ENCODE results near the gene UFC1. TPM values are rescaled to one million over a fixed set of nuclear protein-coding genes. Genes with fewer than 3 reads are reported as not detected.

The UFC1 gene
- polyA plus RNA-seq, 1 donor from 2014 or later, result 104 TPM

DNA sequence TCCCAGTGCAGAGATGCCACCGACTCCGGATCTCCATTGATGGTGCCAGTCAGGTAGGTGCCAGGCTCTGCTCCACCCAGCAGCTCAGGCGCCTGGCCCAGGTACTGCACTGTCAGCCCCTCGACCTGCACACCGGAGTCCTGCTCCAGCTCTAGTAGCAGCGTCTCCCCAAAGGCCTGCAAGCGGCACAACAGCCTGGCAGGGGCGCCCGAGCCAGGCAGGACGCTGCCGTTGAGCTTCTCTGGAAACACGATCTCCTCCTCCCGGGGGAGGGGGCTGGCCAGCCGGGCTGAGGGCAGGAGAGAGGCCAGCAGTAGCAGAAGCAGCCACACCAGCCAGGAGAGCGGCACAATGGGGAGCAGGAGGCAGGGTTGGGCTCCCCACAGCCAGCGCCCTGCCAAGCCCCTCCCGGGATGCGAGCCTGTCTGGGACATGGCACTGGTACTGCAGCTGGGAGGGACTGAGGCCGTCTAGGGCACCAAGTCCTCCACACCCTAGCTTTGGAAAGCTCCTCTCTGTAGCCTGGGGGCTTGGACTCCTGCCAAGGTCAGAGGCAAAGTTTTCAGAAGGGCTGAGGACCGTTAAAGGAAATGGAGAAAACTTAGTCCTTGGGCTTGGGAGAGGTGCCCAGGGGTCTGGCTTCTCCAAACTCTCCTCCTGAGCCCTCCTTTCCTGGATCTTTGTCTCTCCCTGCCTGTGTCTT, 44.6 kb downstream of the UFC1 start:
- Histone ChIP-seq H3K4me2 (ENCODE audit: low read length) (no peak overlapping the region), H3K9me2 (ENCODE audit: insufficient read depth, low read length) (no peaks in the 10 kb centered on the region), H3K27me3 (ENCODE audit: insufficient read depth, low read depth, low read length) (no peaks in the 10 kb centered on the region), H3K9ac (ENCODE audit: low read length) (no peak overlapping the region), H3K27ac (ENCODE audit: low read length) (no peak overlapping the region), H3K9me3 (ENCODE audit: low read length) (no peaks in the 10 kb centered on the region), H4K20me1 (ENCODE audit: insufficient read depth) (no peaks in the 10 kb centered on the region), H3K36me3 (ENCODE audit: insufficient read depth, low read length) (no peaks in the 10 kb centered on the region), H3F3A (ENCODE audit: insufficient read depth, low read length, poor library complexity, severe bottlenecking) (no peaks in the 10 kb centered on the region), H3K4me3 (ENCODE audit: low read length) (no peak overlapping the region), H3K79me2 (replicated peaks; ENCODE audit: insufficient read depth, low read length) (peaks cover 11% of the 10 kb centered on the region), H2AFZ (ENCODE audit: low read depth, low read length) (no peak overlapping the region)
- TF ChIP-seq POLR2AphosphoS5 (IDR thresholded peaks at IDR 0.05) (no peak), RAD21 (conservative IDR thresholded peaks at IDR 0.05) (no peak), REST (IDR thresholded peaks at IDR 0.05; ENCODE audit: borderline replicate concordance) (no peak), EZH2 (IDR thresholded peaks at IDR 0.05; ENCODE audit: borderline replicate concordance, insufficient read depth, low read length, poor library complexity, severe bottlenecking) (no peak), CTCF (IDR thresholded peaks at IDR 0.05; ENCODE audit: poor library complexity, severe bottlenecking) (no peak), TAF1 (IDR thresholded peaks at IDR 0.05; ENCODE audit: low read depth) (no peak), SMC3 (conservative IDR thresholded peaks at IDR 0.05; ENCODE audit: poor library complexity) (no peak), EP300 (conservative IDR thresholded peaks at IDR 0.05; ENCODE audit: poor library complexity, severe bottlenecking) (no peak), MXI1 (conservative IDR thresholded peaks at IDR 0.05; ENCODE audit: poor library complexity, severe bottlenecking) (no peak)

DNA sequence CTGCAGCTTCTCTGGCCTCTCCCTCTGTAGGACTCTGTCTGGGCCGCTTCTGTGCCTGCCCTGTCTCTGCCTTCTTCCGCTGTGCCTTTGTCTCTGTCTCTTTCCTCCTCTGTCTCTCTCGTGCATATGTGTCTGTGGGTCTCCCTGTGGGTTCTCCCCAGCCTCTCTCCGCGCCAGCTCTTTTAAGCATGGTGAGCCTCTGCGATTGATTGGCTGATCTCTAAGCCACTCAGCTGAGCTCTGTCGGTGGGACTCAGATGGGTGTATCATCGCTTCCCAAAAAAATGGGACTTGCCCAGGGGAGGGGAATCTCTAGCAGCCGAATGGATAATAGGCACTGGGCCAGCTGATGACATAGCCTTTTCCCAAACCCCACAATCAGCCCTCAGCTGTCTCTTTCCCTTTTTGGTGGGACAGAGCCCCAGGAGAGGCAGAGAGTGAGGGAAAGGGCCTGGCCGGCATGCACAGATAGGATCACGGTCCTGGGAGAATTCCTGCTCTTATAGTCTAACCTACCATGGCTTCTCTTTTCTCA, 45.2 kb downstream of the UFC1 start, which contains the start of gene ADAMTS4:
Gene ADAMTS4 (minus strand): TSS at position 158 of the 535 bp plus-strand sequence. CDS start 427 bp downstream, outside the sequence.
- Histone ChIP-seq H2AFZ (ENCODE audit: low read depth, low read length) (no peak within 1 kb of the TSS), H3K27ac (ENCODE audit: low read length) (no peak within 1 kb of the TSS)

More for the DNA sequence above, 45.2 kb downstream of the UFC1 start, which contains the start of gene ADAMTS4:
- Histone ChIP-seq H4K20me1 (ENCODE audit: insufficient read depth) (no peaks in the 10 kb centered on the region), H3K4me2 (ENCODE audit: low read length) (no peak within 1 kb of the TSS), H3F3A (ENCODE audit: insufficient read depth, low read length, poor library complexity, severe bottlenecking) (no peaks in the 10 kb centered on the region), H3K9ac (ENCODE audit: low read length) (no peak within 1 kb of the TSS), H3K79me2 (replicated peaks; ENCODE audit: insufficient read depth, low read length) (peaks cover 17% of the 10 kb centered on the region), H3K4me3 (ENCODE audit: low read length) (no peak within 1 kb of the TSS), H3K9me2 (ENCODE audit: insufficient read depth, low read length) (no peaks in the 10 kb centered on the region), H3K9me3 (ENCODE audit: low read length) (no peaks in the 10 kb centered on the region), H3K27me3 (ENCODE audit: insufficient read depth, low read depth, low read length) (no peaks in the 10 kb centered on the region), H3K36me3 (ENCODE audit: insufficient read depth, low read length) (peaks cover 5% of the 10 kb centered on the region)
- no peak for TF ChIP-seq MXI1 (conservative IDR thresholded peaks at IDR 0.05; ENCODE audit: poor library complexity, severe bottlenecking)
- no peak for TF ChIP-seq REST (IDR thresholded peaks at IDR 0.05; ENCODE audit: borderline replicate concordance)
- no peak for TF ChIP-seq TAF1 (IDR thresholded peaks at IDR 0.05; ENCODE audit: low read depth)
- no peak for TF ChIP-seq SMC3 (conservative IDR thresholded peaks at IDR 0.05; ENCODE audit: poor library complexity)
- no peak for TF ChIP-seq EP300 (conservative IDR thresholded peaks at IDR 0.05; ENCODE audit: poor library complexity, severe bottlenecking)
- no peak for TF ChIP-seq EZH2 (IDR thresholded peaks at IDR 0.05; ENCODE audit: borderline replicate concordance, insufficient read depth, low read length, poor library complexity, severe bottlenecking)
- TF ChIP-seq RAD21 (conservative IDR thresholded peaks at IDR 0.05), result no peak
- no peak for TF ChIP-seq POLR2AphosphoS5 (IDR thresholded peaks at IDR 0.05)
- no peak for TF ChIP-seq CTCF (IDR thresholded peaks at IDR 0.05; ENCODE audit: poor library complexity, severe bottlenecking)
